Adrenal gland (tissue), 12 donors: ENCODE results near the gene LRP1B. TPM values are rescaled to one million over a fixed set of nuclear protein-coding genes. Genes with fewer than 3 reads are reported as not detected.

ENCODE experiments used
- DNase-seq, 7 donors: peaks; one replicate each; pipeline ENCODE4 v3.0.0-alpha.2; 2019 to 2020
- H3K27ac ChIP-seq, 5 donors: fragments of 200-600 bp; sonication (generic) in 4 of 5; 1 replicate in 3 of 5; 2 replicates in 2 of 5; pipeline versions ENCODE4 v1.5.1 to v1.8.0; 2016 to 2020; ENCODE audit warnings: mild to moderate bottlenecking in 1 of 5
- H3K27me3 ChIP-seq: fragments of 200-600 bp; 2 replicates; pipeline ENCODE4 v1.8.0; 2021
- H3K36me3 ChIP-seq, 2 donors: fragments of 200-600 bp; replicated peaks in 1 of 2; 1 replicate in 1 of 2; 2 replicates in 1 of 2; pipeline versions ENCODE4 v1.5.1 to v1.8.0; 2018 to 2022
- H3K4me1 ChIP-seq, 2 donors: fragments of 200-600 bp; replicated peaks in 1 of 2; 1 replicate in 1 of 2; 2 replicates in 1 of 2; pipeline versions ENCODE4 v1.5.1 to v1.8.0; 2018 to 2021
- H3K4me3 ChIP-seq, 4 donors: fragments of 200-600 bp; sonication (generic) in 3 of 4; one replicate each; pipeline ENCODE4 v1.5.1; 2016 to 2018
- H3K9me3 ChIP-seq, 3 donors: fragments of 200-600 bp; sonication (generic) in 1 of 3; replicated peaks in 1 of 3; 1 replicate in 2 of 3; 2 replicates in 1 of 3; pipeline versions ENCODE4 v1.5.1 to v1.8.0; 2016 to 2021
- POLR2A ChIP-seq, 2 donors: fragments of 450-650 bp; IDR thresholded peaks; one replicate each; pipeline ENCODE4 v1.6.1; 2017; ENCODE audit warnings: antibody characterized with exemption in 2 of 2, mild to moderate bottlenecking in 2 of 2, moderate library complexity in 1 of 2
- WGBS, 4 donors: extraction: QIAGEN DNeasy Blood & Tissue Kit in 2 of 4; methylation state at CpG; one replicate each; pipeline versions ENCODE4 v1.1.5 to v1.1.7; 2013 to 2017; 5-methylcytosine and 5-hydroxymethylcytosine counted together
- intact Hi-C, 2 donors: fragments of 100-400 bp; cut with DNase I; formaldehyde crosslinking; loops; one replicate each; pipeline versions ENCODE4 v1.14.1 to v1.15.0; 2022 to 2023
- polyA plus RNA-seq, 3 donors: library from polyadenylated mRNA; stranded (reverse); fragments of 200-250 nt in 2 of 3; fragments of 350-450 nt in 1 of 3; fragmentation: Illumina TruSeq in 1 of 3; extraction: RNeasy Lipid Tissue Mini Kit (QIAGEN cat#74804) in 1 of 3; gene quantifications; one replicate each; pipeline ENCODE4 v1.2.3, GENCODE V29; 2013 to 2014
- total RNA-seq, 9 donors: library from RNA; depleted of rRNA in 4 of 9; stranded (reverse); fragments of >200 nt in 4 of 9; fragments of 120-200 nt in 1 of 9; fragmentation: NEBNext Ultra II Directional in 1 of 9; extraction: Animal tissue kit (Norgen Biotek cat#: 25700) in 1 of 9; gene quantifications; one replicate each; pipeline versions ENCODE4 v1.1.0 to v1.2.4, GENCODE V29; 2013 to 2023
- TF ChIP-seq, protein P1 (sequence below), 6 experiments: fragments of 450-650 bp in 4 of 6; fragments of 200-600 bp in 2 of 6; sonication (generic) in 1 of 6; IDR thresholded peaks; 1 replicate in 5 of 6; 2 replicates in 1 of 6; pipeline versions ENCODE4 v1.5.1 to v1.8.0; 2016 to 2021; ENCODE audit warnings: antibody characterized with exemption in 6 of 6, mild to moderate bottlenecking in 2 of 6, moderate library complexity in 1 of 6
- donor health status: healthy with polysubstance abuse.
- donor health status: Bipolar disorder and iron deficiency.
- donor health status: DM: yes; HTN: yes; CAD: no.
- donor health status: DM: no; HTN: no; CAD: no.
- donor health status: DM: no; HTN: no; CAD: no.
- donor health status: DM: yes; HTN: yes; CAD: no.

Gene LRP1B
- total and polyA plus RNA-seq, 12 donors: 0.84 to 5.4 (median 2.1) TPM

DNA sequence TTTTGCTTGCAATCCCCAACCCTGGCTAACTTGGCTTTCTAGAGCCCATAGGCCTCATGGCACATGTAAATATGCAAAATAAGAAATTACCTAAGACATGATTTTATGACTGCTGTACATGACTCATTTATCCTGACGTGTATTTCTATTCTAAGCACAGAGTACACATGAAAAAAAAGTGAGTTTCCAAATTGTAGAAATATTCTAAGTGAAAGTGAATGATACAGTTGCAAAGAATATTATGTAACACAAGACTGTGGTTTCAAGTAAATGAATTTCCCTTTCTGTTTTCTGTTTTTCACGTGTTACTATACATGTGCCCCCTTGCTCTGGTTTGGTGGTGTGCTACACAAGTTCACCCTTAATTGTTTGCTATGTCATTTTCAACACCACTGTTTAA, 162.4 kb downstream of the LRP1B start:
- H3K36me3 ChIP-seq: no peaks in the 10 kb centered on the region
- 36 to 49% (median 42%) methylated on average over 2 of the region's 2 CpGs for WGBS, 4 donors
- H3K27me3 ChIP-seq: no peaks in the 10 kb centered on the region
- DNase-seq: no peak
- no peak overlapping the region for H3K27ac ChIP-seq
- no peak overlapping the region for H3K4me3 ChIP-seq
- intact Hi-C loops: no loop called here
- H3K4me1 ChIP-seq: no peaks in the 10 kb centered on the region
- no peaks in the 10 kb centered on the region for H3K9me3 ChIP-seq
- TF ChIP-seq POLR2A (IDR thresholded peaks at IDR 0.05): no peak
- TF ChIP-seq, protein P1, sequence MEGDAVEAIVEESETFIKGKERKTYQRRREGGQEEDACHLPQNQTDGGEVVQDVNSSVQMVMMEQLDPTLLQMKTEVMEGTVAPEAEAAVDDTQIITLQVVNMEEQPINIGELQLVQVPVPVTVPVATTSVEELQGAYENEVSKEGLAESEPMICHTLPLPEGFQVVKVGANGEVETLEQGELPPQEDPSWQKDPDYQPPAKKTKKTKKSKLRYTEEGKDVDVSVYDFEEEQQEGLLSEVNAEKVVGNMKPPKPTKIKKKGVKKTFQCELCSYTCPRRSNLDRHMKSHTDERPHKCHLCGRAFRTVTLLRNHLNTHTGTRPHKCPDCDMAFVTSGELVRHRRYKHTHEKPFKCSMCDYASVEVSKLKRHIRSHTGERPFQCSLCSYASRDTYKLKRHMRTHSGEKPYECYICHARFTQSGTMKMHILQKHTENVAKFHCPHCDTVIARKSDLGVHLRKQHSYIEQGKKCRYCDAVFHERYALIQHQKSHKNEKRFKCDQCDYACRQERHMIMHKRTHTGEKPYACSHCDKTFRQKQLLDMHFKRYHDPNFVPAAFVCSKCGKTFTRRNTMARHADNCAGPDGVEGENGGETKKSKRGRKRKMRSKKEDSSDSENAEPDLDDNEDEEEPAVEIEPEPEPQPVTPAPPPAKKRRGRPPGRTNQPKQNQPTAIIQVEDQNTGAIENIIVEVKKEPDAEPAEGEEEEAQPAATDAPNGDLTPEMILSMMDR (IDR thresholded peaks at IDR 0.05): no peak

DNA sequence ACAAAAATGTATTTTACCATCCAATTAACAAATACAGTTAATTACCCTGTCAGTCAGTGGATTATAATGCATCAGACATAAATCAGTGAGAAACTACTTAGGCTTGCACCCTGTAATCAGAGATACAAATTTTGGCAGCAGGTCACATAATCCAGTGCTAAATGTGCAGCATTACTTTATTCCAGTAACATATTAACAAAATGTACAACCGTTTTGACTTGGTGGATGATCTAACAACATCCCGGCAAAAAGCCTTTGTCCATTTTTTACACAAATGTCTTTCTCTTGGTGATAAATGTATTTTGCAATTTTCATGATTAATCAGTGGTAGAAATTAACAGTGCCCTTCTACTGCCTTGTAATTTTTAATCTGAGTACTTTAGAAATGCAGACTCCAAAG, 162.8 kb downstream of the LRP1B start:
- H3K27ac ChIP-seq: no peak overlapping the region
- no peaks in the 10 kb centered on the region for H3K9me3 ChIP-seq
- intact Hi-C loops: no loop called here
- no peak overlapping the region for H3K4me3 ChIP-seq
- H3K4me1 ChIP-seq: no peaks in the 10 kb centered on the region
- H3K36me3 ChIP-seq: no peaks in the 10 kb centered on the region
- TF ChIP-seq, protein P1 (IDR thresholded peaks at IDR 0.05): no peak
- no peak for TF ChIP-seq POLR2A (IDR thresholded peaks at IDR 0.05)
- no peak for DNase-seq
- WGBS, 4 donors: 61 to 66% (median 62%) methylated on average over 2 of the region's 2 CpGs
- no peaks in the 10 kb centered on the region for H3K27me3 ChIP-seq

DNA sequence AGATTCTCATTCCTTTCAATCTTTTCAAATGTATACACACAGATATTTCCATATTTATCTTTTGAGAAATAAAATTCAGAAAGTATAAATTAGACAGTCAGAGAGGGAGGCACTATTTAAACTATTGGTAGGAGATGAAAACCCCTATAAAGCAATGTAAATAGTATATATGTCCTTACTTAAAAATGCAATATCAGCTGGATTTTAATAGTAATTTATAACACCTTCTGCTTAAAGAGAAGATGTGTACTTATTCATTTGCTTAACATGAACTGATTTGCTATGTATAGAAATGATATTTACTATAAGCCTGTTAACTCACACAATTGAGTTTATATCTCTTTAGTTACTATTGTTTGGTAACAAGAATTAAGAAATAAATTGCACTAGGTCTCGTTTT, 163.3 kb downstream of the LRP1B start:
- WGBS, 4 donors: 51 to 61% (median 54%) methylated on average over 1 of the region's 1 CpG
- TF ChIP-seq, protein P1 (IDR thresholded peaks at IDR 0.05): no peak
- no peak for TF ChIP-seq POLR2A (IDR thresholded peaks at IDR 0.05)
- DNase-seq: no peak
- no peaks in the 10 kb centered on the region for H3K4me1 ChIP-seq
- H3K27me3 ChIP-seq: no peaks in the 10 kb centered on the region
- no peaks in the 10 kb centered on the region for H3K36me3 ChIP-seq
- H3K27ac ChIP-seq: no peak overlapping the region
- intact Hi-C loops: no loop called here
- no peak overlapping the region for H3K4me3 ChIP-seq
- H3K9me3 ChIP-seq: no peaks in the 10 kb centered on the region

DNA sequence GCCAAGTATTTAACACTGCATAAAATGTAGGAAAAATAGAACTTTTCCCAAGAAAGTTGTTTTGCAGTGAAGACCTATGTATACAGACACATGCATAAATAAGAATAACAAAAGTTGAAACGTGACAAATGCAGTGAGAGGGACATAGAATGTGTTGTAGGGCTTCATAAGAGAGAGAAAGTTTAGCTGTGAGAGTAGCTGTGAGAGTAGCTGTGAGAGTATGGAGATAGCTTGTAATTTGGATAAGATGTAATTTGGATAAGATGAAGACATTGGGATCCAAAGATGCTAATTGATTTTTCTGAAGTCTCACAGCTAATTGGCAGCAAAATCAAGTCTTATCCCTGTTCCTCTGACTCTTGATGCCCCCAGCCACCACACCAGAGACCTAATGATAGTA, 170.9 kb downstream of the LRP1B start:
- H3K9me3 ChIP-seq: no peaks in the 10 kb centered on the region
- no peaks in the 10 kb centered on the region for H3K36me3 ChIP-seq
- TF ChIP-seq POLR2A (IDR thresholded peaks at IDR 0.05): no peak
- TF ChIP-seq, protein P1 (IDR thresholded peaks at IDR 0.05): no peak
- H3K4me3 ChIP-seq: no peak overlapping the region
- H3K27ac ChIP-seq: no peak overlapping the region
- DNase-seq: no peak
- intact Hi-C loops: no loop called here
- no peaks in the 10 kb centered on the region for H3K4me1 ChIP-seq
- H3K27me3 ChIP-seq: no peaks in the 10 kb centered on the region
- 3 to 50% (median 32%) methylated on average over 1 of the region's 1 CpG for WGBS, 4 donors
